Suprapubic skin (tissue), 4 donors: Measurements from ENCODE around the gene CHRNE. TPM values are rescaled to one million over a fixed set of nuclear protein-coding genes. Genes with fewer than 3 reads are reported as not detected.

Source experiments
- DNase-seq, 2 donors: peaks; one replicate each; pipeline ENCODE4 v3.0.0-alpha.2; 2019; ENCODE audit warnings: low spot score in 2 of 2
- H3K27ac ChIP-seq: fragments of 200-600 bp; sonication (generic); one replicate; pipeline ENCODE4 v1.5.1; 2019
- H3K27me3 ChIP-seq: fragments of 200-600 bp; sonication (generic); one replicate; pipeline ENCODE4 v1.5.1; 2019
- H3K36me3 ChIP-seq: fragments of 200-600 bp; sonication (generic); one replicate; pipeline ENCODE4 v1.5.1; 2019
- H3K4me1 ChIP-seq: fragments of 200-600 bp; sonication (generic); one replicate; pipeline ENCODE4 v1.5.1; 2019
- H3K4me3 ChIP-seq: fragments of 200-600 bp; sonication (generic); one replicate; pipeline ENCODE4 v1.5.1; 2019; ENCODE audit warnings: mild to moderate bottlenecking
- H3K9me3 ChIP-seq: fragments of 200-600 bp; sonication (generic); one replicate; pipeline ENCODE4 v1.5.1; 2019
- CTCF ChIP-seq, 2 donors: fragments of 200-600 bp in 1 of 2; fragments of 450-650 bp in 1 of 2; sonication (generic) in 1 of 2; IDR thresholded peaks; one replicate each; pipeline ENCODE4 v1.5.1; 2016 to 2019; ENCODE audit warnings: antibody characterized with exemption in 2 of 2, mild to moderate bottlenecking in 1 of 2, moderate library complexity in 1 of 2
- EP300 ChIP-seq: sonication (generic); formaldehyde crosslinking; IDR thresholded peaks from one replicate; pipeline ENCODE4 v1.6.1; 2017; ENCODE audit warnings: antibody characterized with exemption
- POLR2A ChIP-seq, 2 donors: fragments of 450-650 bp; IDR thresholded peaks; one replicate each; pipeline ENCODE4 v1.6.1; 2017; ENCODE audit warnings: antibody characterized with exemption in 2 of 2, mild to moderate bottlenecking in 2 of 2, moderate library complexity in 2 of 2
- POLR2AphosphoS5 ChIP-seq, 3 donors: sonication (generic); formaldehyde crosslinking; IDR thresholded peaks; one replicate each; pipeline ENCODE4 v1.6.1; 2017; ENCODE audit warnings: antibody characterized with exemption in 3 of 3
- WGBS: methylation state at CpG from one replicate; pipeline ENCODE4 v1.1.5; 2018; 5-methylcytosine and 5-hydroxymethylcytosine counted together
- total RNA-seq, 4 donors: library from RNA; depleted of rRNA; stranded (reverse); fragments of >200 nt; gene quantifications; one replicate each; pipeline ENCODE4 v1.1.0, GENCODE V29; 2016

Gene CHRNE
- total RNA-seq, 4 donors from 2014 or later = 1.7 to 6.0 (median 2.4) TPM

GRCh38 chr17:4901108-4901647, 1.7 kb downstream of the CHRNE start:
- peaks cover 45% of the 10 kb centered on the region for H3K4me1 ChIP-seq
- DNase-seq = peak in 1 of 2 donors; percentile 57
- no peaks in the 10 kb centered on the region for H3K27me3 ChIP-seq
- WGBS = 81% methylated on average over 37 of the region's 37 CpGs
- peak overlapping the region; percentile 63 for H3K4me3 ChIP-seq
- peak overlapping the region; percentile 24 for H3K27ac ChIP-seq
- H3K9me3 ChIP-seq = no peaks in the 10 kb centered on the region
- peak in 1 of 2 donors; percentile 14 for TF ChIP-seq POLR2A (IDR thresholded peaks at IDR 0.05)
- no peak for TF ChIP-seq CTCF (IDR thresholded peaks at IDR 0.05)
- H3K36me3 ChIP-seq = peaks cover 12% of the 10 kb centered on the region

GRCh38 chr17:4900231-4901107, 2.4 kb downstream of the CHRNE start:
- Histone ChIP-seq H3K4me1 (peaks cover 45% of the 10 kb centered on the region), H3K9me3 (no peaks in the 10 kb centered on the region), H3K27ac (no peak overlapping the region), H3K36me3 (peaks cover 19% of the 10 kb centered on the region), H3K27me3 (no peaks in the 10 kb centered on the region), H3K4me3 (peak overlapping the region; percentile 63)
- peak in 1 of 2 donors; percentile 74 for DNase-seq
- WGBS = 55% methylated on average over 48 of the region's 65 CpGs
- TF ChIP-seq POLR2AphosphoS5 (IDR thresholded peaks at IDR 0.05) = no peak
- TF ChIP-seq CTCF (IDR thresholded peaks at IDR 0.05) = no peak
- no peak for TF ChIP-seq EP300
- no peak for TF ChIP-seq POLR2A (IDR thresholded peaks at IDR 0.05)

GRCh38 chr17:4899341-4900230, 3.3 kb downstream of the CHRNE start, which contains the start of gene C17orf107:
TSS of gene C17orf107 (plus strand) at chr17:4899536. CDS start at chr17:4899763, 227 bp downstream.
- peaks cover 45% of the 10 kb centered on the region for H3K4me1 ChIP-seq
- peak; percentile 94 to 95 for DNase-seq
- peak within 1 kb of the TSS; percentile 63 for H3K4me3 ChIP-seq
- WGBS = 9% methylated on average over 40 of the region's 60 CpGs
- no peak for TF ChIP-seq CTCF (IDR thresholded peaks at IDR 0.05)
- peak in 1 of 3 donors; percentile 41 for TF ChIP-seq POLR2AphosphoS5 (IDR thresholded peaks at IDR 0.05)
- TF ChIP-seq POLR2A (IDR thresholded peaks at IDR 0.05) = peak in 1 of 2 donors; percentile 48
- TF ChIP-seq EP300 = no peak
- no peaks in the 10 kb centered on the region for H3K27me3 ChIP-seq
- peak within 1 kb of the TSS; percentile 55 for H3K27ac ChIP-seq
- H3K36me3 ChIP-seq = peaks cover 28% of the 10 kb centered on the region
- no peaks in the 10 kb centered on the region for H3K9me3 ChIP-seq

DNA sequence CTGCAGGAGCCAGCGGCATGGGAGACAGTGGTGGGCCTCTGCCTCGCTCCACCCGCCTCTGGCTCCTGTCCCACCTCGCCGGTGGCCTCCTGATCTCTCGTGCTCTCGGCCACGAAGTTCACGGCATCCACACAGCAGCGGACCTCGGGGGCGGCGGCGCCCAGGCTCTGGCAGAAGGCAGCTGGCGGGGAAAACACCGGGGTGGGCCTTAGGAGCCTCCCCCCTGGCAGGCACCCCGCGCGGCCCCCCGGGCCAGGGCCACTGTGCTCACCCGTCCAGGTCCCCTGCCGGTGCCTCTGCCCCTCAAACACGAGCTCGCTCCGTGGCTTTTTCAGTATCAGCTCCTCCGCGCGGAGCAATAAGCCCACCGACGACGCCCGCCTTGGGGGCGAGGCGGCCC, 4.0 kb downstream of the CHRNE start:
- Histone ChIP-seq H3K4me1 (peaks cover 45% of the 10 kb centered on the region), H3K4me3 (peak overlapping the region; percentile 63), H3K27me3 (no peaks in the 10 kb centered on the region), H3K27ac (peak overlapping the region; percentile 55), H3K9me3 (no peaks in the 10 kb centered on the region), H3K36me3 (peaks cover 34% of the 10 kb centered on the region)
- TF ChIP-seq POLR2AphosphoS5 (IDR thresholded peaks at IDR 0.05) (no peak), EP300 (no peak)
- no CpG with 5 or more reads among the region's 34 CpGs for WGBS
- DNase-seq = no peak

- TF ChIP-seq CTCF (IDR thresholded peaks at IDR 0.05) = no peak
- no peak for TF ChIP-seq EP300
- no peak for TF ChIP-seq POLR2AphosphoS5 (IDR thresholded peaks at IDR 0.05)
- no peak for TF ChIP-seq POLR2A (IDR thresholded peaks at IDR 0.05)
- Histone ChIP-seq H3K4me3 (peak overlapping the region; percentile 63), H3K27me3 (no peaks in the 10 kb centered on the region), H3K36me3 (peaks cover 40% of the 10 kb centered on the region), H3K4me1 (peaks cover 40% of the 10 kb centered on the region), H3K27ac (no peak overlapping the region), H3K9me3 (no peaks in the 10 kb centered on the region)
- WGBS = 72% methylated on average over 8 of the region's 8 CpGs
- DNase-seq = no peak
These were observed 4.5 kb downstream of the CHRNE start for GRCh38 chr17:4898351-4898750.
